C4-2B (cell line): ENCODE measurements around the gene SKI.

Experiments
- H3K27ac ChIP-seq: fragments of 450-650 bp; 2 replicates; pipeline ENCODE4 v1.5.1; 2017
- ZFX ChIP-seq: fragments of 450-650 bp; IDR thresholded peaks from 2 replicates; pipeline ENCODE4 v1.6.1; 2017
- TF ChIP-seq, protein P1 (sequence below): fragments of 450-650 bp; conservative IDR thresholded peaks from 2 replicates; pipeline ENCODE4 v1.5.1; 2017; ENCODE audit warnings: mild to moderate bottlenecking

Gene SKI

DNA sequence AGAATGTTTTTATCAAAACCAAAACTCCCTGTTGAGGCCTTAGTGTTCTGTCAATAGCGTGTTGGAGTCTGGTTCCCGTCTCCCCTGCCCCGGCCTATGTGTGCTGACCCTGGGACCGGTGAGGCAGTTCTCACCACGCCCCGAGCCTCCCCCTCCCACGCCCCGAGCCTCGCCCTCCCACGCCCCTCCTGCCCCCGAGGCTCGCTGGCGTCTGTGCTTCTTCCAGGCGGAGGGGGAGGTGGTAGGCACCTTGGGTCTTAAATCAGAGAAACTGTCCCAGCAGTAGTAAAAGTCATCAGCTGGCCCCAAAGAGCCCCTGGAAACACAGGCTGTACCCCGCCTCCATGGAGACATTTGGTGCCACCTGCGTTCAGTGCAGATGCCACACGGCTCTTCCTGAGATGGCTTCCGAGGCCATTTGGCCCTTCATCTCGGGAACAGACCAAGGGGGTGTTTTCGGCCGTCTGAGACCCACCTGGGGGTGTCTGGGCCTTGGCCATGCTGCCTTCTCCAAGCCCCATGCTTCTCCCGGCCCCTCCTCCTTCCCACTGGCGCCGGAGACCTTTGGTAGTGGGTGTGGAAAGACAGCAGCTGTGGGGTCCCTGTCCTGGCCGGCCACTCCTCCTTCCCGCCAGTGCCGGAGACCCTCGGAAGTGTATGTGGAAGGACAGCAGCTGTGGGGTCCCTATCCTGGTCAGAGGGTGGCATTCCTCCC lies 44.7 kb downstream of the SKI start:
- TF ChIP-seq, protein P1, sequence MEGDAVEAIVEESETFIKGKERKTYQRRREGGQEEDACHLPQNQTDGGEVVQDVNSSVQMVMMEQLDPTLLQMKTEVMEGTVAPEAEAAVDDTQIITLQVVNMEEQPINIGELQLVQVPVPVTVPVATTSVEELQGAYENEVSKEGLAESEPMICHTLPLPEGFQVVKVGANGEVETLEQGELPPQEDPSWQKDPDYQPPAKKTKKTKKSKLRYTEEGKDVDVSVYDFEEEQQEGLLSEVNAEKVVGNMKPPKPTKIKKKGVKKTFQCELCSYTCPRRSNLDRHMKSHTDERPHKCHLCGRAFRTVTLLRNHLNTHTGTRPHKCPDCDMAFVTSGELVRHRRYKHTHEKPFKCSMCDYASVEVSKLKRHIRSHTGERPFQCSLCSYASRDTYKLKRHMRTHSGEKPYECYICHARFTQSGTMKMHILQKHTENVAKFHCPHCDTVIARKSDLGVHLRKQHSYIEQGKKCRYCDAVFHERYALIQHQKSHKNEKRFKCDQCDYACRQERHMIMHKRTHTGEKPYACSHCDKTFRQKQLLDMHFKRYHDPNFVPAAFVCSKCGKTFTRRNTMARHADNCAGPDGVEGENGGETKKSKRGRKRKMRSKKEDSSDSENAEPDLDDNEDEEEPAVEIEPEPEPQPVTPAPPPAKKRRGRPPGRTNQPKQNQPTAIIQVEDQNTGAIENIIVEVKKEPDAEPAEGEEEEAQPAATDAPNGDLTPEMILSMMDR = no peak
- TF ChIP-seq ZFX = no peak
- H3K27ac ChIP-seq = no peak overlapping the region

DNA sequence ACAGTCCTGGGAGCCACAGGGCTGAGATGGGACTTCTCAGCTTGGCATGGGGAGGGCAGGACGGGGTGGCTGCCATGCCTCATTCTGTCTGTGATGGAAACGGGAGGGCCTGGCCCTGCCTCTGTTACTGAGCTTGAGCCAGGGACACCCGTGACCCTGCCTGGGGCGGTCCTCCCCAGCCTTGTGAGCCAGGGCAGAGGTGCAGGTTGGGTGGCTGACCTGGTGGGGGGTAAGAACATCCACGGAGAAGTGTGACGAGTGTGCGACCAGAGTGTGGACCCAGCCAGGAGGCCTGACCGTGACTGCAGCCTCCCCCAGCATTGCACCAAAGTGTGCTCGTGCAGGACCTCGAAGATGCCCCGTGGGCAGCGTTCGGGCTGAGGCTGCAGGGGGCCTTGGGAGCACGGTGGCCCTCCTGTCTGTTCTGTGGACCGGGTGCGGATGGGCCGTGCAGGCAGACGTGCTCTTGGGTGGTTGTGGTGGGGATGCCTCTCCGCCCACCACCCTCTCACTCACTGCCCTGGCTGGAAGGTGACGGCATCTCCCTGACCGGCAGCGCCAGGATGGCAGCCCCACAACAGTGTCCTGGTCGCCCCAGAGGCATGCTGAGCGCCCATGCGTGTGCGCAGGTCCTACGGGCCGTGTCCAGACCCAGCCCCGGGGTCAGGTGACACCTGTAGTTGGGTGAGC lies 45.4 kb downstream of the SKI start:
- TF ChIP-seq ZFX = no peak
- TF ChIP-seq, protein P1 = no peak
- no peak overlapping the region for H3K27ac ChIP-seq

DNA sequence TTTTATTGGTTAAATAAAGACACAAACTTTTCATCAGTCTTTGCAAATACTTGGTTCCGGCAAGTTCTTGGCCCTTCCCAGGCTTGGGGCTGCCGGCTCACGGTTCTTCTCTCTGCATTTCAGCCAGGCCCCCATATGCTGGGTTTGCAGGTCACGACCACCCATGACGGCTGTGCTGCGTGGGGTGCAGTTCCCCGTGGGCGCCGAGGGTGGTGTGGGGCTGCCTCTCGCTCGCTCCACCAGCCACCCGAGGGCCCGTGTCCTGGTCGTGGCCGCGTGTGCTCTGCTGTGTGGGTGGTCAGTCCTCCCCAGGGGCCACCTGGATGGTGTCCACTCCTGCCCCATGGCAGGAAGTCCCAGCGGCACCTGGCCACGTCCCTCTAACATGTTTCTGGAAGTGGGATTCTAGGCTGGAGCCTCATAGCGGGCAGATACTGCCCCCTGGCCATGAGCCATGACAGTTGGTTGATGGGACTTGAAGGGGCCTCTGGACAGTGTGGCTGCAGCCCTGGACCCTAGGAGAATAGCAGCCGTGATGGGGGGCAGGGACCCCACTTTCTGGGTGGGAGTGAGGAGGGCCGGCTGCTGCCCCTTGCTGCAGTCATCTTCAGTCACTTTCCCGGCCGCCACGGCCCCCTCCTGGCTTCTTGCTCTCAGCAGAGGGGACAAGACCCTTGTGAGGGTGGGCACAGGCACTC lies 46.3 kb downstream of the SKI start:
- H3K27ac ChIP-seq = no peak overlapping the region
- TF ChIP-seq, protein P1 = no peak
- no peak for TF ChIP-seq ZFX

DNA sequence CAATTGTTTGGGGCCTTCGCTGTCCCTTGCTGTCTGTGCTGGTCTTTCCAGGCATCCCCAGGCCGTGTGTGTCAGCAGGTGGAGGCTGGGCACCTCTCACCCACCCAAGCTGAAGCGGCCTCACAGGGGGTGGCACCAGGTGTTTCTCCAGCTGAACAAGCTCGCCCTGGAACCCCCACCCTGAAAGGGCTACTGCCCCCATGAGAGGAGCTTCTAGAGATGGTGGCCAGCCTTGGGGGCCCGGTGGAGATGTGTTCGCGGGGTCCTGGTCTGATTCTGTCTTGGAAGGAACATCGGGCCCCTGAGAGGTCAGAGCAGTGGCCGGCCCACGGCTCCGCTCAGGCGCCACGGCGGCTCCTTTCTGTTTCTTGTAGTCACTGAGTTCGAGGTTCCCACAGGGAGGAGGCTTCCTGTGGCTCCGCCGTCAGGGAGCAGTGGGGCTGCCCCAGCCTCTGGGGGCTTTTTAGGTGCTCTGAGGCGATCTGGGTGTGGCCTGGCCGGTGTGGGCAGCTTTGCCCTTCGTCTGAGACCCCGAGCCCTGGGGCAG lies 46.9 kb downstream of the SKI start:
- H3K27ac ChIP-seq = no peak overlapping the region
- no peak for TF ChIP-seq ZFX
- TF ChIP-seq, protein P1 = no peak

DNA sequence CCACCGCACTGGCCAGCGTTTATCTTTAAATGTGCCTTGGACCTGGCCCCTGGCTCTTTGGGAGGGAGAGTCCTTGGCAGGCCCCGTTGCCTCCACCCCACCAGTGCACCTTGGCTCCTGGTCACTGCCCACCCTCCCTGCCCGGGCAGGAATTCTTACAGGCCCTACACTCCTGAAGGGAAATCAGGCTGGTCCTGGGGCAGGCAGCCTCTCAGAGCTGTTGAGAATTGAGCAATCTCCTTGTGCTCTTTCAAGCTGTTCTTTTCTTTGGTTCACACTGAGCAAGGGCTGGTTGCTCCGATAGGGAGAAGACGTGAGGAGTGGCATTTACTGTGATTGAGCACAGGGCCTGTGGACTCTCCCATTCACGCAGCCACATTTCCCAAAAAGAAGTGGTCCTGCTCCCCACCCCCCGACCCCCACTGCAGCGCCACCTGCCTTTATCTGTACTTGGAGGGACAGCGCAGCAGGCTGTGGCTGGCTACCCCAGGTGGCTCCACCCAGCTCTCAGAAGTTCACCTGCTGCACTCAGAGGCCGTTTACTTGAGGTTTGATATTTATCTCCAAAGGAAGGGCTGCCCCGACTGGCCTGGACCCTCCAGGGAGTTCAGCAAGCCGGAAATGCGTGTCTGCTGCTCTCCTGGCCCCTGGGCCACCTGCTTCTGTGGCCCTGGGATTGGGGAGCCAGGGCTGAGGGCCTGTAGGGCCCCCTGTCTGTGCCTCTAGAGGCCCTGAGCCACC lies 47.8 kb downstream of the SKI start:
- TF ChIP-seq, protein P1 = no peak
- TF ChIP-seq ZFX = no peak
- H3K27ac ChIP-seq = no peak overlapping the region

DNA sequence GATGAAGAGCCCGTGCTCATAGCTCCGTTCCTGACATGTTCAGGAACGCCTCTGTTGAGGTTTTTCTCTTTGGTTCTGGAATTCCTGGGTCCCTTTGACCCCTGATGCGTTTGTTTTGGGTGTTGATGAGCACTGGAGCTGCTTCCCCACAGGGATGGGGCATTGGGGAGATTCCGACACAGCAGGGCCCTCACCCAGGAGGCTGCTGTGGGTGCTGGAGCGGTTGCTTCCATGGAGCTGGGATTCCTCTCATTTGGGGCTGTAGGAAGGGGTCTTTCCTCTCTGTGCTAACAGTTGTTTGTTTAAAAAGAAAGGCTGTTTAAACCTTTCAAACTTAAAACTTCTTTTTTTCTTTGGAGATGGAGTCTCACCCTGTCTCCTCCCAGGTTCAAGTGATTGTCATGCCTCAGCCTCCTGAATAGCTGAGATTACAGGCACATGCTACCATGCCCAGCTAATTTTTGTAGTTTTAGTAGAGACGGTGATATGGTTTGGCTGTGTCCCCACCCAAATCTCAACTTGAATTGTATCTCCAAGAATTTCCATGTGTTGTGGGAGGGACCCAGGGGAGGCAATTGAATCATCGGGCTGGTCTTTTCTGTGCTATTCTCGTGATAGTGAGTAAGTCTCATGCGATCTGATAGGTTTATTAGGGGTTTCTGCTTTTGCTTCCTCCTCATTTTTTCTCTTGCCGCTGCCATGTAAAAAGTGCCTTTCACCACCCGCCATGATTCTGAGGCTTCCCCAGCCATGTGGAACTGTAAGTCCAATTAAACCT lies 48.9 kb downstream of the SKI start:
- H3K27ac ChIP-seq = no peak overlapping the region
- TF ChIP-seq, protein P1 = no peak
- no peak for TF ChIP-seq ZFX
